SU-DHL-6 (cell line): ENCODE results near the gene ZNF490.

ENCODE experiments used
- H2AFZ ChIP-seq: fragments of 200-600 bp; sonication (generic); 2 replicates; pipeline ENCODE4 v1.6.1; 2014; ENCODE audit warnings: low read depth, mild to moderate bottlenecking, moderate library complexity, mixed read lengths, antibody characterized with exemption, low read length; ENCODE audit not compliant: severe bottlenecking
- H3F3A ChIP-seq: fragments of 200-600 bp; shearing (Covaris generic); 2 replicates; pipeline ENCODE4 v1.6.0; 2016; ENCODE audit warnings: antibody characterized with exemption, mild to moderate bottlenecking; ENCODE audit not compliant: insufficient read depth
- H3K27ac ChIP-seq: fragments of 200-600 bp; sonication (generic); 2 replicates; pipeline ENCODE4 v1.5.1; 2016; ENCODE audit warnings: low read depth, mild to moderate bottlenecking, low read length, moderate library complexity, mixed read lengths
- H3K27me3 ChIP-seq: fragments of 200-600 bp; sonication (generic), shearing (Covaris generic); 2 replicates; pipeline ENCODE4 v1.6.0; 2014; ENCODE audit warnings: mild to moderate bottlenecking, low read length
- H3K36me3 ChIP-seq: fragments of 200-600 bp; sonication (generic); 2 replicates; pipeline ENCODE4 v1.6.1; 2014; ENCODE audit warnings: mild to moderate bottlenecking, low read length, mixed read lengths
- H3K4me2 ChIP-seq: fragments of 300-600, 200-600 bp; shearing (Covaris generic), sonication (generic); 2 replicates; pipeline ENCODE4 v1.6.0; 2014; ENCODE audit warnings: low read length, low read depth, mild to moderate bottlenecking; ENCODE audit not compliant: poor library complexity, severe bottlenecking
- H3K4me3 ChIP-seq: fragments of 200-600 bp; sonication (generic); 2 replicates; pipeline ENCODE4 v1.5.1; 2014; ENCODE audit warnings: antibody characterized with exemption, low read length, mild to moderate bottlenecking, mixed read lengths; ENCODE audit not compliant: insufficient read depth, poor library complexity, severe bottlenecking
- H3K79me2 ChIP-seq: fragments of 200-600 bp; sonication (generic); 2 replicates; pipeline ENCODE4 v1.6.1; 2014; ENCODE audit warnings: mild to moderate bottlenecking, low read length, moderate library complexity; ENCODE audit not compliant: insufficient read depth
- H3K9ac ChIP-seq: fragments of 200-600 bp; sonication (generic); 2 replicates; pipeline ENCODE4 v1.7.0; 2014; ENCODE audit warnings: mild to moderate bottlenecking, low read length
- H3K9me2 ChIP-seq: fragments of 200-600 bp; sonication (generic); replicated peaks from 2 replicates; pipeline ENCODE4 v1.6.1; 2014; ENCODE audit warnings: low read length; ENCODE audit not compliant: insufficient read depth
- H3K9me3 ChIP-seq: fragments of 200-600 bp; sonication (generic); 2 replicates; pipeline ENCODE4 v1.6.1; 2014; ENCODE audit warnings: low read length, mixed read lengths; ENCODE audit not compliant: insufficient read depth
- H4K20me1 ChIP-seq: fragments of 200-600 bp; sonication (generic); 2 replicates; pipeline ENCODE4 v1.6.1; 2014; ENCODE audit warnings: low read depth, mild to moderate bottlenecking, antibody characterized with exemption, low read length, moderate library complexity, mixed read lengths
- EZH2phosphoT487 ChIP-seq: fragments of 200-600 bp; sonication (generic), shearing (Covaris generic); conservative IDR thresholded peaks from 2 replicates; pipeline ENCODE4 v1.6.1; 2018; ENCODE audit warnings: mild to moderate bottlenecking, antibody characterized with exemption, low read length, moderate library complexity, mixed read lengths
- TF ChIP-seq, protein P1 (sequence below): fragments of 200-600 bp; sonication (generic); IDR thresholded peaks from one replicate; pipeline ENCODE4 v1.5.1; 2017; ENCODE audit warnings: antibody characterized with exemption, mild to moderate bottlenecking, low read length, moderate library complexity; ENCODE audit not compliant: insufficient read depth, poor library complexity, severe bottlenecking

ZNF490 gene

DNA sequence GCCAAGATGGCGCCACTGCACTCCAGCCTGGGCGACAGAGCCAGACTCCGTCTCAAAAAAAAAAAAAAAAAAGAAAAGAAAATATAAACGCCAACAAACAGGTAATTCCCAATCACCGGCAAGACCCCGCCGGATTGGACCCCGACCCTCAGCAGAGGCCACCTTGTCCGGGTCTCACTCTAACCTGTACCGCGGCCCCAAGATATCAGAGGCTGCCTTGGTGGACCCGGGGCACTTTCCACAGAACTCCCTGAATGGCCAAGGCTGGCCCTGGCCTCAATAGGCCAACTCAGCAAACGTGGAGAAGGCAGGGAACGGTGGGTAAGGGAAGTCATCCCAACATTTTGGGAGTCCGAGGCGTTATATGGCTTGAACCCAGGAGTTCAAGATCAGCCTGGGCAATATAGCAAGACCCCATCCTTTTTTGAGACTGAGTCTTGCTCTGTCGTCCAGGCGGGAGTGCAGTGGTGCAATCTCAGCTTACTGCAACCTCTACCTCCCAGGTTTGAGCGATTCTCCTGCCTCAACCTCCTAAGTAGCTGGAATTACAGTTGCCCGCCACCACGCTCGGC lies 28.1 kb upstream of the ZNF490 start:
- H3K9me2 ChIP-seq = no peaks in the 10 kb centered on the region
- no peak overlapping the region for H3K4me3 ChIP-seq
- no peak overlapping the region for H3K4me2 ChIP-seq
- TF ChIP-seq EZH2phosphoT487 = no peak
- TF ChIP-seq, protein P1, sequence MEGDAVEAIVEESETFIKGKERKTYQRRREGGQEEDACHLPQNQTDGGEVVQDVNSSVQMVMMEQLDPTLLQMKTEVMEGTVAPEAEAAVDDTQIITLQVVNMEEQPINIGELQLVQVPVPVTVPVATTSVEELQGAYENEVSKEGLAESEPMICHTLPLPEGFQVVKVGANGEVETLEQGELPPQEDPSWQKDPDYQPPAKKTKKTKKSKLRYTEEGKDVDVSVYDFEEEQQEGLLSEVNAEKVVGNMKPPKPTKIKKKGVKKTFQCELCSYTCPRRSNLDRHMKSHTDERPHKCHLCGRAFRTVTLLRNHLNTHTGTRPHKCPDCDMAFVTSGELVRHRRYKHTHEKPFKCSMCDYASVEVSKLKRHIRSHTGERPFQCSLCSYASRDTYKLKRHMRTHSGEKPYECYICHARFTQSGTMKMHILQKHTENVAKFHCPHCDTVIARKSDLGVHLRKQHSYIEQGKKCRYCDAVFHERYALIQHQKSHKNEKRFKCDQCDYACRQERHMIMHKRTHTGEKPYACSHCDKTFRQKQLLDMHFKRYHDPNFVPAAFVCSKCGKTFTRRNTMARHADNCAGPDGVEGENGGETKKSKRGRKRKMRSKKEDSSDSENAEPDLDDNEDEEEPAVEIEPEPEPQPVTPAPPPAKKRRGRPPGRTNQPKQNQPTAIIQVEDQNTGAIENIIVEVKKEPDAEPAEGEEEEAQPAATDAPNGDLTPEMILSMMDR = no peak
- no peaks in the 10 kb centered on the region for H4K20me1 ChIP-seq
- H3K9ac ChIP-seq = no peak overlapping the region
- H3K36me3 ChIP-seq = no peaks in the 10 kb centered on the region
- no peak overlapping the region for H3K27ac ChIP-seq
- H2AFZ ChIP-seq = no peak overlapping the region
- peaks cover 6% of the 10 kb centered on the region; the same call in 1 of the 2 replicates for H3F3A ChIP-seq
- no peaks in the 10 kb centered on the region for H3K79me2 ChIP-seq
- H3K27me3 ChIP-seq = no peaks in the 10 kb centered on the region
- no peaks in the 10 kb centered on the region for H3K9me3 ChIP-seq

DNA sequence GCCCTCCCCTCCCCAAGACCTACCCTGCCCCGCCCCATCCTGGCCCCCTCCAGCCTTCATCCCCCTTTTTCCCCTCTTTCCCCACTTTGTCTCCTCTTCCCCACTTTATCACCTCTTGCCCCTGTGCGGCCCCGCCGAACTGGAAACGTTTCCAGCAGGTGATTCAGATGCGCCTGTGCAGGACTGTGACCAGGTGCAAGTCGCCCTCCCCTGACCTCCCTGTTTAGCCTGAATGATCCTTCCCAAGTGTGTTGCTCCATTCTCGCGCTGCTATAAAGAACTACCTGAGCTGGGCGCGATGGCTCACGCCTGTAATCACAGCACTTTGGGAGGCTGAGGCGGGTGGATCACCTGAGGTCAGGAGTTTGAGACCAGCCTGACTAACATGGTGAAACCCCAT lies 26.0 kb upstream of the ZNF490 start:
- Histone ChIP-seq H3K27ac (no peak overlapping the region), H3K79me2 (no peaks in the 10 kb centered on the region), H4K20me1 (no peaks in the 10 kb centered on the region), H3K36me3 (no peaks in the 10 kb centered on the region), H3K9ac (no peak overlapping the region), H2AFZ (no peak overlapping the region), H3F3A (peaks cover 6% of the 10 kb centered on the region; the same call in 1 of the 2 replicates), H3K9me3 (no peaks in the 10 kb centered on the region), H3K4me3 (no peak overlapping the region), H3K4me2 (no peak overlapping the region), H3K9me2 (no peaks in the 10 kb centered on the region), H3K27me3 (no peaks in the 10 kb centered on the region)
- TF ChIP-seq EZH2phosphoT487 = no peak
- TF ChIP-seq, protein P1 = no peak

DNA sequence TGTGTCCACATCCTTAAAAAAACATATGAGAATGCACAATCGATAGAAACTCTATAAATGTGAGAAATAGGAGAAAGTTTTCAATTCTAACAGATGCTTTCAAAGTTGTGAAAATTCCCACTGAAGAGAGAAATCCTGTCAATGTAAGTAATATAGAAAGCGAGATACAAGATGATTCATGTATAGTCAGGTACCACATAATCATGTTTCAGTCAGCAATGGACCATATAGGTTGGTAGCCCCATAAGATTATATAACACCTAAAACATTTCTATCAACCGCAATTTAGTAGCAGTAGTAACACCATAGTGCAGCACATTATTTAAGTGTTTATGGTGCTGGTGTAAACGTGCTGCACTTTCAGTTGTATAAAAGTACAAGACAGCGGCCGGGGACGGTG lies 18.6 kb upstream of the ZNF490 start:
- Histone ChIP-seq H3K9me2 (no peaks in the 10 kb centered on the region), H2AFZ (no peak overlapping the region), H3K4me2 (no peak overlapping the region), H3K9me3 (peaks cover 16% of the 10 kb centered on the region; the same call in 1 of the 2 replicates), H3K27ac (no peak overlapping the region), H3F3A (peaks cover 7% of the 10 kb centered on the region; the same call in 1 of the 2 replicates), H3K4me3 (no peak overlapping the region), H3K9ac (no peak overlapping the region), H4K20me1 (no peaks in the 10 kb centered on the region), H3K36me3 (peaks cover 24% of the 10 kb centered on the region), H3K27me3 (no peaks in the 10 kb centered on the region), H3K79me2 (no peaks in the 10 kb centered on the region)
- TF ChIP-seq, protein P1 = no peak
- no peak for TF ChIP-seq EZH2phosphoT487
